Vagina (tissue), 2 donors: Measurements from ENCODE around the gene ZNF442. TPM values are rescaled to one million over a fixed set of nuclear protein-coding genes. Genes with fewer than 3 reads are reported as not detected.

Experiments used
- DNase-seq, 2 donors: peaks; one replicate each; pipeline ENCODE4 v3.0.0-alpha.2; 2017; ENCODE audit errors: extremely low spot score in 2 of 2
- H3K27ac ChIP-seq: fragments of 200-600 bp; sonication (generic); one replicate; pipeline ENCODE4 v1.5.1; 2019
- H3K27me3 ChIP-seq: fragments of 200-600 bp; sonication (generic); one replicate; pipeline ENCODE4 v1.5.1; 2019
- H3K36me3 ChIP-seq, 2 donors: fragments of 200-600 bp; sonication (generic); one replicate each; pipeline ENCODE4 v1.5.1; 2017 to 2019
- H3K4me1 ChIP-seq: fragments of 200-600 bp; sonication (generic); one replicate; pipeline ENCODE4 v1.5.1; 2019
- H3K4me3 ChIP-seq, 2 donors: fragments of 200-600 bp; sonication (generic); 1 replicate in 1 of 2; 2 replicates in 1 of 2; pipeline ENCODE4 v1.5.1; 2016 to 2019
- H3K9me3 ChIP-seq: fragments of 200-600 bp; sonication (generic); one replicate; pipeline ENCODE4 v1.5.1; 2019
- CTCF ChIP-seq, 3 experiments: fragments of 450-650 bp in 2 of 3; fragments of 200-600 bp in 1 of 3; sonication (generic) in 1 of 3; IDR thresholded peaks; one replicate each; pipeline ENCODE4 v1.5.1; 2017 to 2019; ENCODE audit warnings: antibody characterized with exemption in 3 of 3, mild to moderate bottlenecking in 2 of 3, moderate library complexity in 2 of 3
- POLR2A ChIP-seq, 2 donors: fragments of 450-650 bp; IDR thresholded peaks; one replicate each; pipeline ENCODE4 v1.6.1; 2017; ENCODE audit warnings: antibody characterized with exemption in 2 of 2, mild to moderate bottlenecking in 2 of 2, moderate library complexity in 2 of 2
- POLR2AphosphoS5 ChIP-seq, 2 donors: sonication (generic); formaldehyde crosslinking; IDR thresholded peaks; one replicate each; pipeline ENCODE4 v1.9.0; 2017; ENCODE audit warnings: antibody characterized with exemption in 2 of 2, mild to moderate bottlenecking in 2 of 2, low read depth in 1 of 2; ENCODE audit not compliant: insufficient read depth in 1 of 2
- intact Hi-C: fragments of 100-400 bp; cut with DNase I; formaldehyde crosslinking; loops from one replicate; pipeline ENCODE4 v1.15.1; 2023
- total RNA-seq: library from RNA; depleted of rRNA; stranded (reverse); fragments of >200 nt; gene quantifications from one replicate; pipeline ENCODE4 v1.2.3, GENCODE V29; 2016

ZNF442 gene
- total RNA-seq, 1 donor from 2014 or later = 2.2 TPM

- Histone ChIP-seq H3K9me3 (peaks cover 35% of the 10 kb centered on the region), H3K4me1 (no peaks in the 10 kb centered on the region), H3K4me3 (no peak overlapping the region), H3K27me3 (no peaks in the 10 kb centered on the region), H3K36me3 (peaks cover 0 to 31% of the 10 kb centered on the region in 2 donors), H3K27ac (no peak overlapping the region)
- intact Hi-C loops = no loop called here
- DNase-seq = no peak
- TF ChIP-seq CTCF (IDR thresholded peaks at IDR 0.05) (no peak), POLR2AphosphoS5 (IDR thresholded peaks at IDR 0.05; ENCODE audit: insufficient read depth in 1 of 2, low read depth in 1 of 2) (no peak), POLR2A (IDR thresholded peaks at IDR 0.05) (no peak)
Measured at GRCh38 chr19:12353375-12353774, 12.1 kb downstream of the ZNF442 start.

- Histone ChIP-seq H3K4me3 (no peak overlapping the region), H3K27me3 (no peaks in the 10 kb centered on the region), H3K27ac (no peak overlapping the region), H3K36me3 (peaks cover 0 to 31% of the 10 kb centered on the region in 2 donors), H3K9me3 (peaks cover 40% of the 10 kb centered on the region), H3K4me1 (no peaks in the 10 kb centered on the region)
- no peak for DNase-seq
- intact Hi-C loops = no loop called here
- no peak for TF ChIP-seq CTCF (IDR thresholded peaks at IDR 0.05)
- TF ChIP-seq POLR2AphosphoS5 (IDR thresholded peaks at IDR 0.05; ENCODE audit: insufficient read depth in 1 of 2, low read depth in 1 of 2) = no peak
- no peak for TF ChIP-seq POLR2A (IDR thresholded peaks at IDR 0.05)
Measured at GRCh38 chr19:12350890-12351197, 14.6 kb downstream of the ZNF442 start.

- H3K36me3 ChIP-seq = peaks cover 0 to 31% of the 10 kb centered on the region in 2 donors
- no peak overlapping the region for H3K4me3 ChIP-seq
- H3K4me1 ChIP-seq = no peaks in the 10 kb centered on the region
- H3K27ac ChIP-seq = no peak overlapping the region
- peaks cover 40% of the 10 kb centered on the region for H3K9me3 ChIP-seq
- no peak for DNase-seq
- no peak for TF ChIP-seq POLR2A (IDR thresholded peaks at IDR 0.05)
- TF ChIP-seq POLR2AphosphoS5 (IDR thresholded peaks at IDR 0.05; ENCODE audit: insufficient read depth in 1 of 2, low read depth in 1 of 2) = no peak
- no peak for TF ChIP-seq CTCF (IDR thresholded peaks at IDR 0.05)
- no peaks in the 10 kb centered on the region for H3K27me3 ChIP-seq
- intact Hi-C loops = no loop called here
Measured at GRCh38 chr19:12350185-12350889, 15.1 kb downstream of the ZNF442 start.

GRCh38 chr19:12346896-12347295, 18.6 kb downstream of the ZNF442 start:
- intact Hi-C loops = no loop called here
- DNase-seq = no peak

More at GRCh38 chr19:12346896-12347295, 18.6 kb downstream of the ZNF442 start:
- Histone ChIP-seq H3K27ac (no peak overlapping the region), H3K9me3 (peaks cover 39% of the 10 kb centered on the region), H3K4me3 (no peak overlapping the region), H3K36me3 (peaks cover 0 to 30% of the 10 kb centered on the region in 2 donors), H3K4me1 (no peaks in the 10 kb centered on the region), H3K27me3 (no peaks in the 10 kb centered on the region)
- no peak for TF ChIP-seq CTCF (IDR thresholded peaks at IDR 0.05)
- TF ChIP-seq POLR2AphosphoS5 (IDR thresholded peaks at IDR 0.05; ENCODE audit: insufficient read depth in 1 of 2, low read depth in 1 of 2) = no peak
- TF ChIP-seq POLR2A (IDR thresholded peaks at IDR 0.05) = no peak
